Cortex of kidney (tissue), 1 donor: ENCODE results near the gene NUP62CL.
"Not testable (repeated sequence)": the region's sequence is repeated elsewhere in the genome, so short reads cannot be mapped to it uniquely, and the experiment has no call there.

Experiments used
- DNase-seq: peaks from one replicate; lab custom pipeline; 2025; lab: John Stamatoyannopoulos, UW

NUP62CL gene

GRCh38 chrX:107205770-107206696 lies at the start of gene NUP62CL, which contains the start of gene DNAAF6:
NUP62CL (minus strand) TSS chrX:107206433; CDS start chrX:107175146, 31,287 bp downstream.
DNAAF6 (plus strand) TSS chrX:107206611; CDS start chrX:107212876, 6,265 bp downstream.
- DNase-seq, result no peak

- no peak for DNase-seq
Observed at GRCh38 chrX:107228486-107228819, 22.2 kb upstream of the NUP62CL start.

- DNase-seq, result no peak
Observed at GRCh38 chrX:107227780-107228485, 21.7 kb upstream of the NUP62CL start.

- DNase-seq, result no peak
Observed at GRCh38 chrX:107226757-107227156, 20.5 kb upstream of the NUP62CL start.

GRCh38 chrX:107213477-107213876 lies 7.2 kb upstream of the NUP62CL start:
- no peak for DNase-seq

GRCh38 chrX:107207943-107208342 lies 1.7 kb upstream of the NUP62CL start:
- DNase-seq, result no peak

GRCh38 chrX:107207089-107207488 lies 856 bp upstream of the NUP62CL start:
- no peak for DNase-seq

GRCh38 chrX:107206697-107207065 lies 448 bp upstream of the NUP62CL start:
- DNase-seq, result no peak

- no peak for DNase-seq
Observed at GRCh38 chrX:107204068-107204605, 2.1 kb downstream of the NUP62CL start.

- no peak for DNase-seq
Observed at GRCh38 chrX:107199491-107199890, 6.7 kb downstream of the NUP62CL start.

- not testable (repeated sequence) for DNase-seq
Observed at GRCh38 chrX:107198074-107198473, 8.2 kb downstream of the NUP62CL start.

GRCh38 chrX:107197319-107197718 lies 8.9 kb downstream of the NUP62CL start:
- DNase-seq, result no peak

GRCh38 chrX:107171369-107172102 lies 34.7 kb downstream of the NUP62CL start:
- DNase-seq, result no peak

GRCh38 chrX:107168712-107169111 lies 37.5 kb downstream of the NUP62CL start:
- DNase-seq, result no peak

GRCh38 chrX:107168257-107168656 lies 38.0 kb downstream of the NUP62CL start:
- DNase-seq, result no peak

- DNase-seq, result no peak
Observed at GRCh38 chrX:107167163-107167921, 38.9 kb downstream of the NUP62CL start.

- not testable (repeated sequence) for DNase-seq
Observed at GRCh38 chrX:107157618-107158017, 48.6 kb downstream of the NUP62CL start.

- not testable (repeated sequence) for DNase-seq
Observed at GRCh38 chrX:107155621-107156430, 50.4 kb downstream of the NUP62CL start.

GRCh38 chrX:107154787-107155620 lies 51.2 kb downstream of the NUP62CL start:
- no peak for DNase-seq

- no peak for DNase-seq
Observed at GRCh38 chrX:107153005-107153404, 53.2 kb downstream of the NUP62CL start.
